ENCODE data around the gene DCST2.
A peak's percentile ranks its signal among the peaks of the same experiment; 100 is the strongest.

- TF ChIP-seq POLR2A (IDR thresholded peaks at IDR 0.05) = peak; percentile 46 to 94
- TF ChIP-seq CTCF (IDR thresholded peaks at IDR 0.05) = no peak
Observed at GRCh38 chr1:154974808-154975408, 58.7 kb downstream of the DCST2 start.
